Measurements from ENCODE around the gene PRKACG.

Gene PRKACG

GRCh38 chr9:68964765-68965164 lies 49.1 kb downstream of the PRKACG start:
- no peaks in the 10 kb centered on the region for H3K27me3 Mint-ChIP-seq (ENCODE audit: low read depth)
- TF ChIP-seq CTCF (IDR thresholded peaks at IDR 0.05; ENCODE audit: unreplicated experiment in 3 of 3) = no peak
- no peak overlapping the region for H3K4me3 Mint-ChIP-seq

GRCh38 chr9:68964102-68964541 lies 49.8 kb downstream of the PRKACG start:
- no peak overlapping the region for H3K4me3 Mint-ChIP-seq
- TF ChIP-seq CTCF (IDR thresholded peaks at IDR 0.05; ENCODE audit: unreplicated experiment in 3 of 3) = no peak
- H3K4me1 Mint-ChIP-seq = no peaks in the 10 kb centered on the region
- H3K36me3 Mint-ChIP-seq (ENCODE audit: low read depth) = peaks cover 12% of the 10 kb centered on the region
- peak overlapping the region in 1 of 3 experiments; percentile 3 for H3K27ac Mint-ChIP-seq
- peaks cover 19% of the 10 kb centered on the region for H3K9me3 Mint-ChIP-seq
- no peaks in the 10 kb centered on the region for H3K27me3 Mint-ChIP-seq (ENCODE audit: low read depth)

More at GRCh38 chr9:68964765-68965164, 49.1 kb downstream of the PRKACG start:
- Mint-ChIP-seq H3K36me3 (ENCODE audit: low read depth) (peaks cover 12% of the 10 kb centered on the region), H3K27ac (peak overlapping the region in 1 of 3 experiments; percentile 3), H3K4me1 (no peaks in the 10 kb centered on the region), H3K9me3 (peaks cover 14% of the 10 kb centered on the region)

GRCh38 chr9:68963416-68963815 lies 50.5 kb downstream of the PRKACG start:
- H3K27me3 Mint-ChIP-seq (ENCODE audit: low read depth) = no peaks in the 10 kb centered on the region
- no peak for TF ChIP-seq CTCF (IDR thresholded peaks at IDR 0.05; ENCODE audit: unreplicated experiment in 3 of 3)
- no peak overlapping the region for H3K27ac Mint-ChIP-seq
- peaks cover 19% of the 10 kb centered on the region for H3K9me3 Mint-ChIP-seq
- no peak overlapping the region for H3K4me3 Mint-ChIP-seq
- H3K36me3 Mint-ChIP-seq (ENCODE audit: low read depth) = peaks cover 12% of the 10 kb centered on the region
- no peaks in the 10 kb centered on the region for H3K4me1 Mint-ChIP-seq

Data from nephron (organoid).